Neural cell (in vitro differentiated cells): Measurements from ENCODE around the gene SWAP70. TPM values are rescaled to one million over a fixed set of nuclear protein-coding genes. Genes with fewer than 3 reads are reported as not detected.

ENCODE experiments used
- H2AFZ ChIP-seq: fragments of 200-600, 300-800 bp; sonication (generic), shearing (Covaris generic); 2 replicates; pipeline ENCODE4 v1.6.0; 2014; ENCODE audit warnings: low read depth, mild to moderate bottlenecking, antibody characterized with exemption, low read length, moderate library complexity
- H3F3A ChIP-seq: fragments of 200-600 bp; shearing (Covaris generic); 2 replicates; pipeline ENCODE4 v1.6.1; 2016; ENCODE audit warnings: mild to moderate bottlenecking, moderate library complexity, mixed read lengths, antibody characterized with exemption, low read length; ENCODE audit not compliant: insufficient read depth, poor library complexity, severe bottlenecking
- H3K27ac ChIP-seq: fragments of 200-600, 300-800 bp; sonication (generic), shearing (Covaris generic); 2 replicates; pipeline ENCODE4 v1.5.1; 2014; ENCODE audit warnings: mild to moderate bottlenecking, low read length, moderate library complexity
- H3K27me3 ChIP-seq: fragments of 300-800, 200-600 bp; sonication (generic), shearing (Covaris generic); 2 replicates; pipeline ENCODE4 v1.6.0; 2014; ENCODE audit warnings: mild to moderate bottlenecking, low read depth, low read length, moderate library complexity; ENCODE audit not compliant: insufficient read depth
- H3K36me3 ChIP-seq: fragments of 300-800, 200-600 bp; sonication (generic), shearing (Covaris generic); 2 replicates; pipeline ENCODE4 v1.5.1; 2014; ENCODE audit warnings: mild to moderate bottlenecking, antibody characterized with exemption, low read length, moderate library complexity; ENCODE audit not compliant: insufficient read depth
- H3K4me2 ChIP-seq: fragments of 300-800, 200-600 bp; sonication (generic), shearing (Covaris generic); 2 replicates; pipeline ENCODE4 v1.6.0; 2014; ENCODE audit warnings: mild to moderate bottlenecking, low read length
- H3K4me3 ChIP-seq: fragments of 300-800, 200-600 bp; sonication (generic), shearing (Covaris generic); 2 replicates; pipeline ENCODE4 v1.5.1; 2014; ENCODE audit warnings: mild to moderate bottlenecking, low read length, moderate library complexity
- H3K79me2 ChIP-seq: fragments of 200-600 bp; shearing (Covaris generic); replicated peaks from 2 replicates; pipeline ENCODE4 v1.6.0; 2014; ENCODE audit warnings: mild to moderate bottlenecking, low read length, moderate library complexity; ENCODE audit not compliant: insufficient read depth
- H3K9ac ChIP-seq: fragments of 300-800, 200-600 bp; sonication (generic), shearing (Covaris generic); 2 replicates; pipeline ENCODE4 v1.6.1; 2016; ENCODE audit warnings: mild to moderate bottlenecking, low read length, mixed read lengths
- H3K9me2 ChIP-seq: fragments of 200-600 bp; shearing (Covaris generic); 2 replicates; pipeline ENCODE4 v1.6.1; 2016; ENCODE audit warnings: mild to moderate bottlenecking, low read length, mixed read lengths; ENCODE audit not compliant: insufficient read depth
- H3K9me3 ChIP-seq: fragments of 200-600, 300-800 bp; sonication (generic), shearing (Covaris generic); 2 replicates; pipeline ENCODE4 v1.6.1; 2016; ENCODE audit warnings: mild to moderate bottlenecking, mixed run types, low read length, moderate library complexity, mixed read lengths
- H4K20me1 ChIP-seq: fragments of 200-600 bp; shearing (Covaris generic); 2 replicates; pipeline ENCODE4 v1.6.1; 2016; ENCODE audit warnings: mild to moderate bottlenecking, mixed run types; ENCODE audit not compliant: insufficient read depth
- CTCF ChIP-seq: fragments of 450-650 bp; IDR thresholded peaks from 2 replicates; pipeline ENCODE4 v1.5.1; 2014; ENCODE audit warnings: antibody characterized with exemption, mild to moderate bottlenecking, moderate library complexity; ENCODE audit not compliant: poor library complexity, severe bottlenecking
- EP300 ChIP-seq: fragments of 450-650 bp; conservative IDR thresholded peaks from 2 replicates; pipeline ENCODE4 v1.6.1; 2014; ENCODE audit warnings: antibody characterized with exemption, mild to moderate bottlenecking, moderate library complexity; ENCODE audit not compliant: poor library complexity, severe bottlenecking
- EZH2 ChIP-seq: fragments of 200-600, 300-800 bp; shearing (Covaris generic), sonication (generic); IDR thresholded peaks from 2 replicates; pipeline ENCODE4 v1.6.1; 2014; ENCODE audit warnings: antibody characterized with exemption, low read length, borderline replicate concordance, mild to moderate bottlenecking; ENCODE audit not compliant: insufficient read depth, poor library complexity, severe bottlenecking
- MXI1 ChIP-seq: fragments of 450-650 bp; conservative IDR thresholded peaks from 2 replicates; pipeline ENCODE4 v1.6.1; 2014; ENCODE audit warnings: antibody characterized with exemption, mild to moderate bottlenecking; ENCODE audit not compliant: poor library complexity, severe bottlenecking
- POLR2AphosphoS5 ChIP-seq: IDR thresholded peaks from 2 replicates; pipeline ENCODE4 v1.6.1; 2012
- RAD21 ChIP-seq: fragments of 450-650 bp; conservative IDR thresholded peaks from 2 replicates; pipeline ENCODE4 v1.6.1; 2014; ENCODE audit warnings: antibody characterized with exemption, mild to moderate bottlenecking, moderate library complexity
- REST ChIP-seq: IDR thresholded peaks from 2 replicates; pipeline ENCODE4 v1.6.1; 2012; ENCODE audit warnings: borderline replicate concordance
- SMC3 ChIP-seq: fragments of 450-650 bp; conservative IDR thresholded peaks from 2 replicates; pipeline ENCODE4 v1.6.1; 2014; ENCODE audit warnings: antibody characterized with exemption, mild to moderate bottlenecking, moderate library complexity; ENCODE audit not compliant: poor library complexity
- TAF1 ChIP-seq: IDR thresholded peaks from 2 replicates; pipeline ENCODE4 v1.6.1; 2012; ENCODE audit warnings: low read depth
- polyA plus RNA-seq: library from polyadenylated mRNA; depleted of rRNA; stranded (reverse); fragments of >200 nt; gene quantifications from 2 replicates; pipeline ENCODE4 v1.2.3, GENCODE V29; 2014

The SWAP70 gene
- polyA plus RNA-seq, 1 donor from 2014 or later: 1.4 TPM

- H3K4me3 ChIP-seq: no peak overlapping the region
- no peaks in the 10 kb centered on the region for H3K79me2 ChIP-seq
- no peaks in the 10 kb centered on the region for H3K36me3 ChIP-seq
- H4K20me1 ChIP-seq: no peaks in the 10 kb centered on the region
- H3K27ac ChIP-seq: no peak overlapping the region
- H3K9ac ChIP-seq: no peak overlapping the region
- H3F3A ChIP-seq: no peaks in the 10 kb centered on the region
- H3K27me3 ChIP-seq: no peaks in the 10 kb centered on the region
- H2AFZ ChIP-seq: no peak overlapping the region
- H3K4me2 ChIP-seq: no peak overlapping the region
- no peaks in the 10 kb centered on the region for H3K9me3 ChIP-seq
- H3K9me2 ChIP-seq: no peaks in the 10 kb centered on the region
- no peak for TF ChIP-seq RAD21
- TF ChIP-seq CTCF: no peak
- no peak for TF ChIP-seq EP300
- no peak for TF ChIP-seq EZH2
- no peak for TF ChIP-seq SMC3
- no peak for TF ChIP-seq MXI1
- TF ChIP-seq TAF1: no peak
- no peak for TF ChIP-seq POLR2AphosphoS5
- no peak for TF ChIP-seq REST
These were observed 12.4 kb upstream of the SWAP70 start for GRCh38 chr11:9651481-9651880.

GRCh38 chr11:9651899-9652748 lies 11.8 kb upstream of the SWAP70 start:
- Histone ChIP-seq H3K27me3 (no peaks in the 10 kb centered on the region), H3K9me3 (no peaks in the 10 kb centered on the region), H3K9ac (no peak overlapping the region), H2AFZ (no peak overlapping the region), H3K4me3 (no peak overlapping the region), H3K27ac (no peak overlapping the region), H3F3A (no peaks in the 10 kb centered on the region), H4K20me1 (no peaks in the 10 kb centered on the region), H3K36me3 (no peaks in the 10 kb centered on the region), H3K9me2 (no peaks in the 10 kb centered on the region), H3K79me2 (no peaks in the 10 kb centered on the region), H3K4me2 (no peak overlapping the region)
- no peak for TF ChIP-seq CTCF
- TF ChIP-seq RAD21: no peak
- TF ChIP-seq EP300: no peak
- no peak for TF ChIP-seq REST
- TF ChIP-seq TAF1: no peak
- TF ChIP-seq EZH2: no peak
- TF ChIP-seq SMC3: no peak
